Body of pancreas (tissue), 4 donors: ENCODE results near the gene FAM237A.

Experiments used
- POLR2A ChIP-seq, 3 donors: fragments of 450-650 bp; IDR thresholded peaks; one replicate each; pipeline ENCODE4 v1.6.1; 2016; ENCODE audit warnings: antibody characterized with exemption in 3 of 3, mild to moderate bottlenecking in 2 of 3
- TF ChIP-seq, protein P1 (sequence below), 7 experiments: fragments of 450-650 bp in 4 of 7; fragments of 200-600 bp in 3 of 7; sonication (generic) in 3 of 7; IDR thresholded peaks; one replicate each; pipeline ENCODE4 v1.5.1; 2016 to 2019; ENCODE audit warnings: antibody characterized with exemption in 7 of 7

- TF ChIP-seq POLR2A (IDR thresholded peaks at IDR 0.05), result no peak
- TF ChIP-seq, protein P1, sequence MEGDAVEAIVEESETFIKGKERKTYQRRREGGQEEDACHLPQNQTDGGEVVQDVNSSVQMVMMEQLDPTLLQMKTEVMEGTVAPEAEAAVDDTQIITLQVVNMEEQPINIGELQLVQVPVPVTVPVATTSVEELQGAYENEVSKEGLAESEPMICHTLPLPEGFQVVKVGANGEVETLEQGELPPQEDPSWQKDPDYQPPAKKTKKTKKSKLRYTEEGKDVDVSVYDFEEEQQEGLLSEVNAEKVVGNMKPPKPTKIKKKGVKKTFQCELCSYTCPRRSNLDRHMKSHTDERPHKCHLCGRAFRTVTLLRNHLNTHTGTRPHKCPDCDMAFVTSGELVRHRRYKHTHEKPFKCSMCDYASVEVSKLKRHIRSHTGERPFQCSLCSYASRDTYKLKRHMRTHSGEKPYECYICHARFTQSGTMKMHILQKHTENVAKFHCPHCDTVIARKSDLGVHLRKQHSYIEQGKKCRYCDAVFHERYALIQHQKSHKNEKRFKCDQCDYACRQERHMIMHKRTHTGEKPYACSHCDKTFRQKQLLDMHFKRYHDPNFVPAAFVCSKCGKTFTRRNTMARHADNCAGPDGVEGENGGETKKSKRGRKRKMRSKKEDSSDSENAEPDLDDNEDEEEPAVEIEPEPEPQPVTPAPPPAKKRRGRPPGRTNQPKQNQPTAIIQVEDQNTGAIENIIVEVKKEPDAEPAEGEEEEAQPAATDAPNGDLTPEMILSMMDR (IDR thresholded peaks at IDR 0.05), result no peak
Measured at GRCh38 chr2:206692971-206693370, 50.7 kb downstream of the FAM237A start.
